GM18499 (cell line): ENCODE data around the gene NMRAL1.

Source experiments
- ATAC-seq: cut with Tn5 transposase; IDR thresholded peaks from one replicate; pipeline ENCODE4 v1.9.1; 2021; ENCODE audit warnings: moderate number of reproducible peaks; ENCODE audit not compliant: insufficient read depth, unreplicated experiment

Gene NMRAL1

GRCh38 chr16:4428500-4428899, 45.9 kb downstream of the NMRAL1 start:
- ATAC-seq, result no peak

- no peak for ATAC-seq
Observed at GRCh38 chr16:4426722-4427372, 47.6 kb downstream of the NMRAL1 start.

GRCh38 chr16:4426021-4426684, 48.3 kb downstream of the NMRAL1 start:
- peak; percentile 30 for ATAC-seq

- ATAC-seq, result peak; percentile 65
Observed at GRCh38 chr16:4425378-4426020, 48.9 kb downstream of the NMRAL1 start, which contains the start of gene DNAJA3. Gene DNAJA3 (plus strand): TSS chr16:4425868. CDS start chr16:4425882, 14 bp downstream.

- ATAC-seq, result no peak
Observed at GRCh38 chr16:4420505-4421105, 53.8 kb downstream of the NMRAL1 start.

GRCh38 chr16:4419402-4419959, 54.9 kb downstream of the NMRAL1 start:
- ATAC-seq, result no peak

- peak; percentile 26 for ATAC-seq
Observed at GRCh38 chr16:4416200-4417032, 58.0 kb downstream of the NMRAL1 start, which contains the start of gene CORO7. Gene CORO7 (minus strand): TSS chr16:4416596. CDS start chr16:4416518, 78 bp downstream.

GRCh38 chr16:4415538-4416199, 58.8 kb downstream of the NMRAL1 start:
- ATAC-seq, result no peak

GRCh38 chr16:4414187-4414917, 60.1 kb downstream of the NMRAL1 start:
- peak; percentile 58 for ATAC-seq

GRCh38 chr16:4412854-4413253, 61.6 kb downstream of the NMRAL1 start:
- ATAC-seq, result no peak

GRCh38 chr16:4412159-4412558, 62.3 kb downstream of the NMRAL1 start:
- no peak for ATAC-seq
